Measurements from ENCODE around the gene KLHL29. TPM values are rescaled to one million over a fixed set of nuclear protein-coding genes. Genes with fewer than 3 reads are reported as not detected.
A peak's percentile ranks its signal among the peaks of the same experiment; 100 is the strongest.

The KLHL29 gene
- total and polyA plus RNA-seq, 10 of the 15 experiments (the other 5 are each of a cell fraction or from before 2014, with no cell fraction given): 1.4 to 19.5 (median 6.1) TPM

GRCh38 chr2:23692263-23692662, 307.3 kb downstream of the KLHL29 start:
- DNase-seq (ENCODE audit: low read depth, low spot score): no peak
- Histone ChIP-seq H3K36me3 (ENCODE audit: control insufficient read depth in 2 of 2, insufficient read depth in 2 of 2, low read length in 1 of 2) (peaks cover 4 to 9% of the 10 kb centered on the region in 2 experiments; a peak in 3 of 4 replicates), H3K79me2 (ENCODE audit: control insufficient read depth, insufficient read depth, low read length) (no peaks in the 10 kb centered on the region), H3K9ac (ENCODE audit: control insufficient read depth, insufficient read depth, low read length) (no peak overlapping the region), H3K27ac (ENCODE audit: control insufficient read depth, insufficient read depth) (no peak overlapping the region), H3K4me2 (ENCODE audit: control insufficient read depth, insufficient read depth) (no peak overlapping the region), H3K4me1 (ENCODE audit: control insufficient read depth, insufficient read depth, low read length) (no peaks in the 10 kb centered on the region), H4K20me1 (ENCODE audit: control insufficient read depth, insufficient read depth) (no peaks in the 10 kb centered on the region), H3K4me3 (no peak overlapping the region), H3K9me3 (replicated peaks; ENCODE audit: control insufficient read depth, insufficient read depth, low read length) (no peaks in the 10 kb centered on the region), H3K27me3 (replicated peaks in 1 of 2; ENCODE audit: control insufficient read depth in 2 of 2, insufficient read depth in 2 of 2, low read length in 1 of 2) (no peaks in the 10 kb centered on the region), H2AFZ (ENCODE audit: control insufficient read depth, low read depth, low read length) (no peak overlapping the region)
- TF ChIP-seq POLR2A (IDR thresholded peaks at IDR 0.05; ENCODE audit: low read depth, low read length): 0 out of 2 replicates have a peak, but pooled peaks have one; percentile 13
- TF ChIP-seq MYC (IDR thresholded peaks at IDR 0.05; ENCODE audit: insufficient read depth, insufficient read length, insufficient replicate concordance, low read length, severe bottlenecking): no peak
- ATAC-seq: no peak
- SMC1A ChIA-PET (ENCODE audit: uncharacterized antibody, unreplicated experiment): no interaction called here
- WGBS (ENCODE audit: insufficient coverage, insufficient replicate concordance, low lambda C conversion rate, missing lambda C conversion rate): 94% methylated on average over 14 of the region's 14 CpGs
- in situ Hi-C loops (cut with MboI) (no loop called here), intact Hi-C loops (cut with micrococcal nuclease; ENCODE audit: unreplicated experiment) (no loop called here)
- no TSS peak for BruUV-seq (replicated peaks)
- no peak for FAIRE-seq
- CTCF ChIA-PET: no interaction called here
- RAD21 ChIA-PET (ENCODE audit: unreplicated experiment): no interaction called here
- POLR2A ChIA-PET: no interaction called here

DNA sequence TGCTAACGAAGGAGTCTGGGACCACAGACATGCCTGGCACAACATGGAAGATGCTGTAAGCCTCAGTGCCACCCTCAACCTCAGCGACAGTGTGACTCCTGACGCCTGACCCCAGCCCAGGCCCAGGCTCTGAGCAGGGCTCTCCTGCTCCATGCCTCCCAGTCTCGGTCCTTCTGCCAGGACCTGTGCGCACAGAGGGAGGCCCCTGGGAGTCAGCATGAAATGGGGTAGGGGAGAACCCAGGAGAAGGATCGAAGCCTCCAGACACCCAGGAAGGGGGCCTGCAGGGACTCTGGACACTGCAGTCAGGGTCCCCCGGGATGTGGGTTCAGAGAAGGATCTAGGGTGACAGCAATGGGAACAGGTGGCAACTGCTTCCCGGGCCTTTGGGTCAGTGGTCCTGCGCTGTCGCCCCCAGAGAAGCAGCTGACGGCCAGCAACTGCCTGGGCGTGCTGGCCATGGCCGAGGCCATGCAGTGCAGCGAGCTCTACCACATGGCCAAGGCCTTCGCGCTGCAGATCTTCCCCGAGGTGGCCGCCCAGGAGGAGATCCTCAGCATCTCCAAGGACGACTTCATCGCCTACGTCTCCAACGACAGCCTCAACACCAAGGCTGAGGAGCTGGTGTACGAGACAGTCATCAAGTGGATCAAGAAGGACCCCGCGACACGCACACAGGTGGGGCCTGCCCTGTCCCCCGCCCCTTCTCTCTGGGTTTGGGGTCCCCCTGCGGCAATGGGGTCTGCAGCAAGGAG, 308.0 kb downstream of the KLHL29 start:
- in situ Hi-C loops (cut with MboI) (no loop called here), intact Hi-C loops (cut with micrococcal nuclease; ENCODE audit: unreplicated experiment) (no loop called here)
- Histone ChIP-seq H3K4me1 (ENCODE audit: control insufficient read depth, insufficient read depth, low read length) (no peaks in the 10 kb centered on the region), H3K4me3 (no peak overlapping the region), H3K4me2 (ENCODE audit: control insufficient read depth, insufficient read depth) (no peak overlapping the region), H3K27ac (ENCODE audit: control insufficient read depth, insufficient read depth) (no peak overlapping the region), H3K9me3 (replicated peaks; ENCODE audit: control insufficient read depth, insufficient read depth, low read length) (no peaks in the 10 kb centered on the region), H3K27me3 (replicated peaks in 1 of 2; ENCODE audit: control insufficient read depth in 2 of 2, insufficient read depth in 2 of 2, low read length in 1 of 2) (no peaks in the 10 kb centered on the region), H3K79me2 (ENCODE audit: control insufficient read depth, insufficient read depth, low read length) (no peaks in the 10 kb centered on the region), H3K9ac (ENCODE audit: control insufficient read depth, insufficient read depth, low read length) (no peak overlapping the region), H2AFZ (ENCODE audit: control insufficient read depth, low read depth, low read length) (no peak overlapping the region), H4K20me1 (ENCODE audit: control insufficient read depth, insufficient read depth) (no peaks in the 10 kb centered on the region), H3K36me3 (ENCODE audit: control insufficient read depth in 2 of 2, insufficient read depth in 2 of 2, low read length in 1 of 2) (peaks cover 8 to 10% of the 10 kb centered on the region in 2 experiments; a peak in 3 of 4 replicates)
- DNase-seq (ENCODE audit: low read depth, low spot score) (no peak), FAIRE-seq (no peak), ATAC-seq (no peak)
- no TSS peak for BruUV-seq (replicated peaks)
- ChIA-PET POLR2A (no interaction called here), CTCF (no interaction called here), RAD21 (ENCODE audit: unreplicated experiment) (no interaction called here), SMC1A (ENCODE audit: uncharacterized antibody, unreplicated experiment) (no interaction called here)
- 87% methylated on average over 25 of the region's 28 CpGs for WGBS (ENCODE audit: insufficient coverage, insufficient replicate concordance, low lambda C conversion rate, missing lambda C conversion rate)
- TF ChIP-seq PKNOX1 (IDR thresholded peaks at IDR 0.05) (no peak), RAD51 (IDR thresholded peaks at IDR 0.05) (no peak), ZNF622 (IDR thresholded peaks at IDR 0.05) (no peak), ZNF384 (IDR thresholded peaks at IDR 0.05; ENCODE audit: borderline replicate concordance, low read depth, low read length) (no peak), ETV6 (conservative IDR thresholded peaks at IDR 0.05 in 1 of 2, IDR thresholded peaks at IDR 0.05 in 1 of 2; ENCODE audit: borderline replicate concordance in 1 of 2, low read depth in 1 of 2) (no peak), MTA3 (IDR thresholded peaks at IDR 0.05; ENCODE audit: borderline replicate concordance, low read length) (no peak), E2F8 (IDR thresholded peaks at IDR 0.05; ENCODE audit: low read depth, partially characterized antibody) (no peak), MTA2 (IDR thresholded peaks at IDR 0.05; ENCODE audit: low read depth) (no peak), WRNIP1 (IDR thresholded peaks at IDR 0.05; ENCODE audit: borderline replicate concordance, low read depth, low read length) (no peak), CBX3 (IDR thresholded peaks at IDR 0.05; ENCODE audit: borderline replicate concordance, low read depth) (no peak), JUNB (IDR thresholded peaks at IDR 0.05) (no peak), TCF12 (IDR thresholded peaks at IDR 0.05; ENCODE audit: low read depth, low read length) (no peak), CHD2 (IDR thresholded peaks at IDR 0.05; ENCODE audit: borderline replicate concordance, low read depth, low read length) (no peak)
